A673 (cell line): ENCODE data around the gene WNT3.

Experiments
- CTCF ChIP-seq: fragments of 300-800, 200-600 bp; sonication (generic); conservative IDR thresholded peaks from 2 replicates; pipeline ENCODE4 v1.5.1; 2017; ENCODE audit warnings: low read depth, mild to moderate bottlenecking, antibody characterized with exemption, low read length, moderate library complexity, mixed read lengths
- EZH2 ChIP-seq: fragments of 200-600 bp; sonication (generic); IDR thresholded peaks from 2 replicates; pipeline ENCODE4 v1.6.1; 2017; ENCODE audit warnings: borderline replicate concordance, low read depth, mild to moderate bottlenecking, mixed read lengths, antibody characterized with exemption, low read length; ENCODE audit not compliant: poor library complexity, severe bottlenecking

GRCh38 chr17:46866747-46867146 is 48.3 kb upstream of the WNT3 start:
- no peak for TF ChIP-seq CTCF
- TF ChIP-seq EZH2, result no peak
